DOHH2 (cell line): ENCODE data around the gene SLC16A8.

Experiments
- EZH2phosphoT487 ChIP-seq: fragments of 200-600 bp; sonication (generic); IDR thresholded peaks from 2 replicates; pipeline ENCODE4 v1.6.1; 2017; ENCODE audit warnings: borderline replicate concordance, mild to moderate bottlenecking, antibody characterized with exemption, low read length, moderate library complexity, mixed read lengths
- TF ChIP-seq, protein P1 (sequence below): fragments of 200-600 bp; sonication (generic); IDR thresholded peaks from one replicate; pipeline ENCODE4 v1.5.1; 2014; ENCODE audit warnings: antibody characterized with exemption, mild to moderate bottlenecking, low read depth, low read length; ENCODE audit not compliant: poor library complexity, severe bottlenecking

GRCh38 chr22:38046070-38046748 is 37.8 kb downstream of the SLC16A8 start:
- TF ChIP-seq, protein P1, sequence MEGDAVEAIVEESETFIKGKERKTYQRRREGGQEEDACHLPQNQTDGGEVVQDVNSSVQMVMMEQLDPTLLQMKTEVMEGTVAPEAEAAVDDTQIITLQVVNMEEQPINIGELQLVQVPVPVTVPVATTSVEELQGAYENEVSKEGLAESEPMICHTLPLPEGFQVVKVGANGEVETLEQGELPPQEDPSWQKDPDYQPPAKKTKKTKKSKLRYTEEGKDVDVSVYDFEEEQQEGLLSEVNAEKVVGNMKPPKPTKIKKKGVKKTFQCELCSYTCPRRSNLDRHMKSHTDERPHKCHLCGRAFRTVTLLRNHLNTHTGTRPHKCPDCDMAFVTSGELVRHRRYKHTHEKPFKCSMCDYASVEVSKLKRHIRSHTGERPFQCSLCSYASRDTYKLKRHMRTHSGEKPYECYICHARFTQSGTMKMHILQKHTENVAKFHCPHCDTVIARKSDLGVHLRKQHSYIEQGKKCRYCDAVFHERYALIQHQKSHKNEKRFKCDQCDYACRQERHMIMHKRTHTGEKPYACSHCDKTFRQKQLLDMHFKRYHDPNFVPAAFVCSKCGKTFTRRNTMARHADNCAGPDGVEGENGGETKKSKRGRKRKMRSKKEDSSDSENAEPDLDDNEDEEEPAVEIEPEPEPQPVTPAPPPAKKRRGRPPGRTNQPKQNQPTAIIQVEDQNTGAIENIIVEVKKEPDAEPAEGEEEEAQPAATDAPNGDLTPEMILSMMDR: no peak
- no peak for TF ChIP-seq EZH2phosphoT487
